HG03039 (cell line): ENCODE data around the gene CAMK2D.

Experiments used
- ATAC-seq: cut with Tn5 transposase; IDR thresholded peaks from one replicate; pipeline ENCODE4 v1.9.1; 2021; ENCODE audit warnings: mild to moderate bottlenecking, moderate library complexity; ENCODE audit not compliant: unreplicated experiment

CAMK2D gene

GRCh38 chr4:113450295-113451080 is 311.1 kb downstream of the CAMK2D start:
- no peak for ATAC-seq

- ATAC-seq: no peak
These were observed 312.0 kb downstream of the CAMK2D start for GRCh38 chr4:113449410-113449974.

- ATAC-seq: no peak
These were observed 313.8 kb downstream of the CAMK2D start for GRCh38 chr4:113447769-113448168.

GRCh38 chr4:113447061-113447460 is 314.5 kb downstream of the CAMK2D start:
- no peak for ATAC-seq

GRCh38 chr4:113446019-113446418 is 315.5 kb downstream of the CAMK2D start:
- no peak for ATAC-seq

- no peak for ATAC-seq
These were observed 316.3 kb downstream of the CAMK2D start for GRCh38 chr4:113445286-113445685.

- ATAC-seq: no peak
These were observed 317.2 kb downstream of the CAMK2D start for GRCh38 chr4:113444386-113444785.

- no peak for ATAC-seq
These were observed 318.7 kb downstream of the CAMK2D start for GRCh38 chr4:113442826-113443225.

GRCh38 chr4:113440371-113440770 is 321.2 kb downstream of the CAMK2D start:
- no peak for ATAC-seq

GRCh38 chr4:113438596-113438995 is 322.9 kb downstream of the CAMK2D start:
- no peak for ATAC-seq

GRCh38 chr4:113437129-113437528 is 324.4 kb downstream of the CAMK2D start:
- ATAC-seq: no peak

GRCh38 chr4:113436360-113436759 is 325.2 kb downstream of the CAMK2D start:
- ATAC-seq: no peak

GRCh38 chr4:113435893-113436292 is 325.6 kb downstream of the CAMK2D start:
- no peak for ATAC-seq

GRCh38 chr4:113434247-113434587 is 327.3 kb downstream of the CAMK2D start:
- no peak for ATAC-seq

GRCh38 chr4:113433536-113434246 is 327.8 kb downstream of the CAMK2D start:
- ATAC-seq: no peak

- no peak for ATAC-seq
These were observed 328.4 kb downstream of the CAMK2D start for GRCh38 chr4:113433116-113433515.

- ATAC-seq: no peak
These were observed 337.9 kb downstream of the CAMK2D start for GRCh38 chr4:113423631-113424030.

GRCh38 chr4:113420938-113421337 is 340.6 kb downstream of the CAMK2D start:
- no peak for ATAC-seq

GRCh38 chr4:113419631-113420030 is 341.9 kb downstream of the CAMK2D start:
- ATAC-seq: no peak

- no peak for ATAC-seq
These were observed 350.0 kb downstream of the CAMK2D start for GRCh38 chr4:113411496-113411938.

GRCh38 chr4:113410686-113411085 is 350.9 kb downstream of the CAMK2D start:
- ATAC-seq: no peak

GRCh38 chr4:113409181-113409580 is 352.4 kb downstream of the CAMK2D start:
- ATAC-seq: no peak
